Endothelial cell of umbilical vein (primary cell): ENCODE results near the gene GOLGA6A. TPM values are rescaled to one million over a fixed set of nuclear protein-coding genes. Genes with fewer than 3 reads are reported as not detected.
"Not testable (repeated sequence)": the region's sequence is repeated elsewhere in the genome, so short reads cannot be mapped to it uniquely, and the experiment has no call there.

Source experiments
- BruUV-seq: library from RNA; stranded (reverse); fragments of 400-500 nt; replicated peaks from 2 replicates; lab custom pipeline; 2021; lab: Mats Ljungman, UMichigan
- CTCF ChIA-PET: fragments of 300-600, 350-600 bp; sonication (Branson Sonifier 250); formaldehyde crosslinking; loops from one replicate; lab custom pipeline; 2021; ENCODE audit warnings: antibody characterized with exemption, inconsistent platforms; lab: Charles Lee
- POLR2A ChIA-PET: fragments of 300-600, 350-600 bp; sonication (Branson Sonifier 250); formaldehyde crosslinking; loops from one replicate; lab custom pipeline; 2021; ENCODE audit warnings: antibody characterized with exemption, inconsistent platforms; lab: Charles Lee
- DNase-seq: peaks from one replicate; pipeline ENCODE4 v3.0.0-alpha.2; 2011; ENCODE audit warnings: low read depth, low spot score
- FAIRE-seq: peaks from 2 replicates; lab custom pipeline; 2011; peaks lifted over from hg19 to GRCh38; lab: Jason Lieb, UNC
- H2AFZ ChIP-seq: 2 replicates; pipeline ENCODE4 v1.6.0; 2012; ENCODE audit warnings: low read depth, low read length, control low read depth, inconsistent platforms
- H3K27ac ChIP-seq: 2 replicates; pipeline ENCODE4 v1.5.1; 2011; ENCODE audit warnings: low read depth, mild to moderate bottlenecking, control low read depth, low read length, moderate library complexity; ENCODE audit not compliant: insufficient read depth
- H3K27me3 ChIP-seq, 2 experiments: 2 replicates each; pipeline versions ENCODE4 v1.6.0 to v1.6.1; 2011; ENCODE audit warnings: low read length in 2 of 2, mixed read lengths in 1 of 2; ENCODE audit not compliant: control insufficient read depth in 2 of 2, insufficient read depth in 2 of 2
- H3K36me3 ChIP-seq, 2 experiments: 2 replicates in 1 of 2; 3 replicates in 1 of 2; pipeline ENCODE4 v1.5.1; 2011; ENCODE audit warnings: low read length in 2 of 2, mild to moderate bottlenecking in 1 of 2, moderate library complexity in 1 of 2; ENCODE audit not compliant: control insufficient read depth in 2 of 2, insufficient read depth in 2 of 2; ENCODE audit errors: extremely low read depth in 1 of 2
- H3K4me1 ChIP-seq: 3 replicates; pipeline ENCODE4 v1.5.1; 2011; ENCODE audit warnings: mild to moderate bottlenecking, low read length; ENCODE audit not compliant: control insufficient read depth, insufficient read depth; ENCODE audit errors: extremely low read depth
- H3K4me2 ChIP-seq: 2 replicates; pipeline ENCODE4 v1.6.1; 2011; ENCODE audit warnings: low read length, control low read depth, mixed read lengths; ENCODE audit not compliant: insufficient read depth
- H3K4me3 ChIP-seq, 3 experiments: fragments of 200-600 bp in 1 of 3; sonication (generic), shearing (Covaris generic) in 1 of 3; replicated peaks in 1 of 3; 2 replicates each; pipeline ENCODE4 v1.5.1; 2011 to 2016; ENCODE audit warnings: control low read depth in 3 of 3, low read length in 3 of 3, mild to moderate bottlenecking in 2 of 3, inconsistent platforms in 1 of 3, low read depth in 1 of 3, moderate library complexity in 1 of 3; ENCODE audit not compliant: insufficient read depth in 1 of 3
- H3K79me2 ChIP-seq: 2 replicates; pipeline ENCODE4 v1.6.0; 2012; ENCODE audit warnings: low read length, inconsistent platforms; ENCODE audit not compliant: control insufficient read depth, insufficient read depth
- H3K9ac ChIP-seq: replicated peaks from 2 replicates; pipeline ENCODE3; 2011; ENCODE audit warnings: low read length, control low read depth; ENCODE audit not compliant: insufficient read depth; ENCODE audit errors: extremely low read depth
- H3K9me1 ChIP-seq: replicated peaks from 3 replicates; pipeline ENCODE4 v1.6.0; 2011; ENCODE audit warnings: mild to moderate bottlenecking, low read length; ENCODE audit not compliant: control insufficient read depth, insufficient read depth; ENCODE audit errors: extremely low read depth
- H3K9me3 ChIP-seq: replicated peaks from 2 replicates; pipeline ENCODE4 v1.5.1; 2012; ENCODE audit warnings: low read length, inconsistent platforms; ENCODE audit not compliant: control insufficient read depth, insufficient read depth
- H4K20me1 ChIP-seq: replicated peaks from 2 replicates; pipeline ENCODE3; 2011; ENCODE audit warnings: mild to moderate bottlenecking, low read length; ENCODE audit not compliant: control insufficient read depth, insufficient read depth; ENCODE audit errors: extremely low read depth
- EZH2 ChIP-seq: IDR thresholded peaks from 2 replicates; pipeline ENCODE4 v1.6.1; 2012; ENCODE audit warnings: borderline replicate concordance, low read depth, mild to moderate bottlenecking, moderate library complexity, low read length, inconsistent platforms; ENCODE audit not compliant: severe bottlenecking
- GATA2 ChIP-seq: IDR thresholded peaks from 2 replicates; pipeline ENCODE4 v1.7.0; 2011; ENCODE audit warnings: low read depth, mild to moderate bottlenecking, moderate library complexity, mixed read lengths, low read length; ENCODE audit not compliant: insufficient read length, insufficient read depth
- JUN ChIP-seq: IDR thresholded peaks from 2 replicates; pipeline ENCODE4 v1.6.1; 2011; ENCODE audit warnings: borderline replicate concordance, low read depth; ENCODE audit not compliant: insufficient read length, insufficient read depth
- MYC ChIP-seq: IDR thresholded peaks from one replicate; pipeline ENCODE4 v1.6.1; 2011; ENCODE audit warnings: mild to moderate bottlenecking, low read depth, low read length
- POLR2A ChIP-seq: IDR thresholded peaks from 2 replicates; pipeline ENCODE4 v1.6.1; 2012; ENCODE audit warnings: low read depth, mild to moderate bottlenecking, control low read depth, low read length
- POLR2AphosphoS5 ChIP-seq: IDR thresholded peaks from 2 replicates; pipeline ENCODE4 v1.6.1; 2012; ENCODE audit warnings: low read depth, mild to moderate bottlenecking, control low read depth, low read length, moderate library complexity; ENCODE audit not compliant: insufficient read depth
- dilution Hi-C: fragments of 300-500 bp; cut with MboI; formaldehyde crosslinking; loops from one replicate; pipeline ENCODE4 v1.15.0; 2019; ENCODE audit warnings: low sequenced_read_pairs; ENCODE audit not compliant: extremely low pct_ligation_motif_present
- intact Hi-C: fragments of 100-400 bp; cut with micrococcal nuclease; formaldehyde crosslinking; loops from one replicate; pipeline ENCODE4 v1.10.0; 2022
- polyA plus RNA-seq, 4 experiments: library from polyadenylated mRNA; depleted of rRNA in 3 of 4; stranded (reverse) in 3 of 4; unstranded in 1 of 4; fragments of >200 nt; gene quantifications; 2 replicates each; pipeline versions ENCODE4 v1.2.1 to v1.2.3, GENCODE V29; 2011 to 2012; ENCODE audit warnings: missing spikeins in 1 of 4
- total RNA-seq: library from RNA; stranded (reverse); gene quantifications from 2 replicates; pipeline ENCODE4 v1.2.3, GENCODE V29; 2021
- TF ChIP-seq, protein P1 (sequence below): IDR thresholded peaks from 2 replicates; pipeline ENCODE4 v1.6.1; 2011; ENCODE audit not compliant: insufficient read depth, insufficient read length
- TF ChIP-seq, protein P2 (sequence below), 2 donors: IDR thresholded peaks; 1 replicate in 1 of 2; 2 replicates in 1 of 2; pipeline ENCODE4 v1.5.1; 2011; ENCODE audit warnings: low read length in 2 of 2, mild to moderate bottlenecking in 2 of 2, moderate library complexity in 2 of 2, control low read depth in 1 of 2, inconsistent platforms in 1 of 2, low read depth in 1 of 2; ENCODE audit not compliant: insufficient read depth in 1 of 2; ENCODE audit errors: extremely low read depth in 1 of 2

GOLGA6A gene
- total and polyA plus RNA-seq, 2 donors (not counting 3 experiments of a cell fraction or from before 2014, with no cell fraction given), result not detected

- BruUV-seq, result no TSS peak
- no peak for FAIRE-seq
Measured at GRCh38 chr15:74053517-74053916, 28.8 kb downstream of the GOLGA6A start.

DNA sequence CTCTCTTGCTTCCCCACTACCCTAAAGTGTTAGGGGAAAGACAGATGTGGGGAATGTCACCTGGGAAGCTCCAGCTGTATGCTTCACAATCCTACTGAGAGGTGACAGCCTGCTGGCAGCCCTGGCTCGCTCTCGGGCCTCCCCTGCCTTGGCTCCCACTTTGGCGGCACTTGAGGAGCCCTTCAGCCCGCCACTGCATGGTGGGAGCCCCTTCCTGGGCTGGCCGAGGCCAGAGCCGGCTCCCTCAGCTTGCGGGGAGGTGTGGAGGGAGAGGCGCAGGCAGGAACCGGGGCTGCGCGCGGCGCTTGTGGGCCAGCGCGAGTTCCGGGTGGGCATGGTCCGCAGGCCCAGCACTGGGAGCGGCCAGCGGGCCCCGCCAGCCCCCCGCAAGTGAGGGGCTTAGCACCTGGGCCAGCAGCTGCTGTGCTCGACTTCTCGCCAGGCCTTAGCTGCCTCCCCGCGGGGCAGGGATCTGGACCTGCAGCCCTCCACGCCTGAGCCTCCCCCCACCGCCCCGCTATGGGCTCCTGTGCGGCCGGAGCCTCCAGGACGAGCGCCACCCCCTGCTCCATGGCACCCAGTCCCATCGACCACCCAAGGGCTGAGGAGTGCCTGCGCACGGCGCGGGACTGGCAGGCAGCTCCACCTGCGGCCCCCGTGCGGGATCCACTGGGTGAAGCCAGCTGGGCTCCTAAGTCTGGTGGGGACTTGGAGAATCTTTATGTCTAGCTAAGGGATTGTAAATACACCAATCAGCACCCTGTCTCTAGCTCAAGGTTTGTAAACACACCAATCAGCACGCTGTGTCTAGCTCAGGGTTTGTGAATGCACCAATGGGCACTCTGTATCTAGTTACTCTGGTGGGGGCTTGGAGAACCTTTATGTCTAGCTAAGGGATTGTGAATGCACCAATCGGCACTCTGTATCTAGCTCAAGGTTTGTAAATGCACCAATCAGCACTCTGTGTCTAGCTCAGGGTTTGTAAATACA lies 29.8 kb downstream of the GOLGA6A start:
- DNase-seq, H3K9me1 ChIP-seq, dilution Hi-C loops, FAIRE-seq, H4K20me1 ChIP-seq, H2AFZ ChIP-seq, H3K36me3 ChIP-seq, H3K79me2 ChIP-seq, H3K4me3 ChIP-seq, H3K4me2 ChIP-seq, H3K27ac ChIP-seq, H3K9me3 ChIP-seq, H3K9ac ChIP-seq, H3K27me3 ChIP-seq, POLR2A ChIA-PET, BruUV-seq, H3K4me1 ChIP-seq: not testable (repeated sequence)
- intact Hi-C loops, result loop anchor here (5.0 kb wide), 1 partner anchor 255 kb away; no protein-coding TSS in a partner anchor
- CTCF ChIA-PET, result interaction anchor here (1.0 to 6.4 kb wide), 8 partner anchors 8 to 269 kb away, joined by 3 to 58 read pairs (median 8); no protein-coding TSS in a partner anchor

More at GRCh38 chr15:74053517-74053916, 28.8 kb downstream of the GOLGA6A start:
- Histone ChIP-seq H2AFZ (no peak overlapping the region), H3K4me1 (no peaks in the 10 kb centered on the region), H3K27ac (no peak overlapping the region), H3K9me1 (no peaks in the 10 kb centered on the region), H3K9ac (no peak overlapping the region), H3K4me3 (no peak overlapping the region), H3K79me2 (no peaks in the 10 kb centered on the region), H3K36me3 (no peaks in the 10 kb centered on the region), H4K20me1 (no peaks in the 10 kb centered on the region), H3K27me3 (peaks cover 3 to 6% of the 10 kb centered on the region in 2 experiments), H3K9me3 (no peaks in the 10 kb centered on the region), H3K4me2 (no peak overlapping the region)
- ChIA-PET CTCF (interaction anchor here (0.6 to 6.4 kb wide), 9 partner anchors 9 to 268 kb away, joined by 3 to 58 read pairs (median 8); no protein-coding TSS in a partner anchor), POLR2A (no interaction called here)
- no peak for DNase-seq
- TF ChIP-seq, protein P1, sequence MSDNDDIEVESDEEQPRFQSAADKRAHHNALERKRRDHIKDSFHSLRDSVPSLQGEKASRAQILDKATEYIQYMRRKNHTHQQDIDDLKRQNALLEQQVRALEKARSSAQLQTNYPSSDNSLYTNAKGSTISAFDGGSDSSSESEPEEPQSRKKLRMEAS, result no peak
- TF ChIP-seq EZH2 (no peak), JUN (no peak), POLR2A (no peak), POLR2AphosphoS5 (no peak), GATA2 (no peak), MYC (no peak)
- TF ChIP-seq, protein P2, sequence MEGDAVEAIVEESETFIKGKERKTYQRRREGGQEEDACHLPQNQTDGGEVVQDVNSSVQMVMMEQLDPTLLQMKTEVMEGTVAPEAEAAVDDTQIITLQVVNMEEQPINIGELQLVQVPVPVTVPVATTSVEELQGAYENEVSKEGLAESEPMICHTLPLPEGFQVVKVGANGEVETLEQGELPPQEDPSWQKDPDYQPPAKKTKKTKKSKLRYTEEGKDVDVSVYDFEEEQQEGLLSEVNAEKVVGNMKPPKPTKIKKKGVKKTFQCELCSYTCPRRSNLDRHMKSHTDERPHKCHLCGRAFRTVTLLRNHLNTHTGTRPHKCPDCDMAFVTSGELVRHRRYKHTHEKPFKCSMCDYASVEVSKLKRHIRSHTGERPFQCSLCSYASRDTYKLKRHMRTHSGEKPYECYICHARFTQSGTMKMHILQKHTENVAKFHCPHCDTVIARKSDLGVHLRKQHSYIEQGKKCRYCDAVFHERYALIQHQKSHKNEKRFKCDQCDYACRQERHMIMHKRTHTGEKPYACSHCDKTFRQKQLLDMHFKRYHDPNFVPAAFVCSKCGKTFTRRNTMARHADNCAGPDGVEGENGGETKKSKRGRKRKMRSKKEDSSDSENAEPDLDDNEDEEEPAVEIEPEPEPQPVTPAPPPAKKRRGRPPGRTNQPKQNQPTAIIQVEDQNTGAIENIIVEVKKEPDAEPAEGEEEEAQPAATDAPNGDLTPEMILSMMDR (IDR thresholded peaks at IDR 0.05; ENCODE audit: extremely low read depth in 1 of 2, insufficient read depth in 1 of 2, low read depth in 1 of 2, low read length in 2 of 2), result no peak
- dilution Hi-C loops (no loop called here), intact Hi-C loops (loop anchor here (5.0 kb wide), 1 partner anchor 254 kb away; no protein-coding TSS in a partner anchor)
